ENCODE results near the gene SMARCAD1.

DNA sequence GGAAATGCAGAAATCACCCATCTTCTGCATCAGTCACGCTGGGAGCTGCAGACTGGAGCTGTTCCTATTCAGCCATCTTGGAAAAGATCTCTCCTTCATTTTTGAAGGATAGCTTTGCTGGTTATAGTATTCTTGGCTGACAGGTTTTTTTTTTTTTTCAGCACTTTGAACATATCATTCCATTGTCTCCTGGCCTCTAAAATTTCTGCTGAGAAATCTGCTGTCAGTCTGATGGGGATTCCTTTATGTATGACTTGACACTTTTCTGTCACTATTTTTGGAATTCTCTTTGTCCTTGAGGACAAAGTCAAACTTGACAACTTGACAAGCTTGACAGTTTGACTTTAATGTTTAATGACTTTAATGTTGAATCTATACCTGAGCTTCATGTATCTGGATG, 118.2 kb downstream of the SMARCAD1 start:
- TF ChIP-seq, protein P1, sequence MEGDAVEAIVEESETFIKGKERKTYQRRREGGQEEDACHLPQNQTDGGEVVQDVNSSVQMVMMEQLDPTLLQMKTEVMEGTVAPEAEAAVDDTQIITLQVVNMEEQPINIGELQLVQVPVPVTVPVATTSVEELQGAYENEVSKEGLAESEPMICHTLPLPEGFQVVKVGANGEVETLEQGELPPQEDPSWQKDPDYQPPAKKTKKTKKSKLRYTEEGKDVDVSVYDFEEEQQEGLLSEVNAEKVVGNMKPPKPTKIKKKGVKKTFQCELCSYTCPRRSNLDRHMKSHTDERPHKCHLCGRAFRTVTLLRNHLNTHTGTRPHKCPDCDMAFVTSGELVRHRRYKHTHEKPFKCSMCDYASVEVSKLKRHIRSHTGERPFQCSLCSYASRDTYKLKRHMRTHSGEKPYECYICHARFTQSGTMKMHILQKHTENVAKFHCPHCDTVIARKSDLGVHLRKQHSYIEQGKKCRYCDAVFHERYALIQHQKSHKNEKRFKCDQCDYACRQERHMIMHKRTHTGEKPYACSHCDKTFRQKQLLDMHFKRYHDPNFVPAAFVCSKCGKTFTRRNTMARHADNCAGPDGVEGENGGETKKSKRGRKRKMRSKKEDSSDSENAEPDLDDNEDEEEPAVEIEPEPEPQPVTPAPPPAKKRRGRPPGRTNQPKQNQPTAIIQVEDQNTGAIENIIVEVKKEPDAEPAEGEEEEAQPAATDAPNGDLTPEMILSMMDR (IDR thresholded peaks at IDR 0.05) = no peak
- TF ChIP-seq, protein P2, sequence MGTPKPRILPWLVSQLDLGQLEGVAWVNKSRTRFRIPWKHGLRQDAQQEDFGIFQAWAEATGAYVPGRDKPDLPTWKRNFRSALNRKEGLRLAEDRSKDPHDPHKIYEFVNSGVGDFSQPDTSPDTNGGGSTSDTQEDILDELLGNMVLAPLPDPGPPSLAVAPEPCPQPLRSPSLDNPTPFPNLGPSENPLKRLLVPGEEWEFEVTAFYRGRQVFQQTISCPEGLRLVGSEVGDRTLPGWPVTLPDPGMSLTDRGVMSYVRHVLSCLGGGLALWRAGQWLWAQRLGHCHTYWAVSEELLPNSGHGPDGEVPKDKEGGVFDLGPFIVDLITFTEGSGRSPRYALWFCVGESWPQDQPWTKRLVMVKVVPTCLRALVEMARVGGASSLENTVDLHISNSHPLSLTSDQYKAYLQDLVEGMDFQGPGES (IDR thresholded peaks at IDR 0.05; ENCODE audit: low read depth, low read length) = no peak
- TF ChIP-seq POLR2AphosphoS5 (IDR thresholded peaks at IDR 0.05; ENCODE audit: low read depth, low read length) = no peak
- no peak for TF ChIP-seq GABPA (IDR thresholded peaks at IDR 0.05; ENCODE audit: low read depth)
- TF ChIP-seq EP300 (IDR thresholded peaks at IDR 0.05; ENCODE audit: borderline replicate concordance in 1 of 2, low read depth in 1 of 2, low read length in 1 of 2) = no peak
- TF ChIP-seq ELF1 (IDR thresholded peaks at IDR 0.05) = no peak
- TF ChIP-seq, protein P3, sequence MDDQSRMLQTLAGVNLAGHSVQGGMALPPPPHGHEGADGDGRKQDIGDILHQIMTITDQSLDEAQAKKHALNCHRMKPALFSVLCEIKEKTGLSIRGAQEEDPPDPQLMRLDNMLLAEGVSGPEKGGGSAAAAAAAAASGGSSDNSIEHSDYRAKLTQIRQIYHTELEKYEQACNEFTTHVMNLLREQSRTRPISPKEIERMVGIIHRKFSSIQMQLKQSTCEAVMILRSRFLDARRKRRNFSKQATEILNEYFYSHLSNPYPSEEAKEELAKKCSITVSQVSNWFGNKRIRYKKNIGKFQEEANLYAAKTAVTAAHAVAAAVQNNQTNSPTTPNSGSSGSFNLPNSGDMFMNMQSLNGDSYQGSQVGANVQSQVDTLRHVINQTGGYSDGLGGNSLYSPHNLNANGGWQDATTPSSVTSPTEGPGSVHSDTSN (IDR thresholded peaks at IDR 0.05) = no peak
- no peak for TF ChIP-seq RFX5 (IDR thresholded peaks at IDR 0.05; ENCODE audit: low read length)
